Inflammatory macrophage treated with lipopolysaccharide for 1 hour (primary cell): ENCODE measurements around the gene LRRC3.

Experiments used
- DNase-seq, 2 donors: peaks; one replicate each; pipeline ENCODE4 v3.0.0-alpha.2; 2020 to 2022

LRRC3 gene

GRCh38 chr21:44424608-44425306 is 30.6 kb upstream of the LRRC3 start:
- DNase-seq, result no peak

- DNase-seq, result no peak
These were observed 29.9 kb upstream of the LRRC3 start for GRCh38 chr21:44425307-44425894.

GRCh38 chr21:44425895-44426662 is 29.2 kb upstream of the LRRC3 start:
- DNase-seq, result no peak

GRCh38 chr21:44426663-44427191 is 28.6 kb upstream of the LRRC3 start:
- no peak for DNase-seq

- no peak for DNase-seq
These were observed 27.8 kb upstream of the LRRC3 start for GRCh38 chr21:44427241-44428120.

- DNase-seq, result peak; percentile 29 to 37
These were observed 26.9 kb upstream of the LRRC3 start for GRCh38 chr21:44428281-44428960.

- DNase-seq, result no peak
These were observed 25.4 kb upstream of the LRRC3 start for GRCh38 chr21:44429894-44430293.

GRCh38 chr21:44431300-44431699 is 24.0 kb upstream of the LRRC3 start:
- DNase-seq, result no peak

- DNase-seq, result no peak
These were observed 22.2 kb upstream of the LRRC3 start for GRCh38 chr21:44432841-44433790.

- no peak for DNase-seq
These were observed 21.3 kb upstream of the LRRC3 start for GRCh38 chr21:44433791-44434567.

GRCh38 chr21:44434568-44434925 is 20.8 kb upstream of the LRRC3 start:
- no peak for DNase-seq

GRCh38 chr21:44434936-44435635 is 20.2 kb upstream of the LRRC3 start:
- no peak for DNase-seq

GRCh38 chr21:44436111-44436611 is 19.1 kb upstream of the LRRC3 start:
- DNase-seq, result no peak

- no peak for DNase-seq
These were observed 18.4 kb upstream of the LRRC3 start for GRCh38 chr21:44436958-44437357.

GRCh38 chr21:44437371-44437695 is 18.0 kb upstream of the LRRC3 start:
- no peak for DNase-seq

GRCh38 chr21:44437696-44438431 is 17.4 kb upstream of the LRRC3 start:
- no peak for DNase-seq

- DNase-seq, result no peak
These were observed 16.6 kb upstream of the LRRC3 start for GRCh38 chr21:44438531-44439210.

GRCh38 chr21:44439211-44439600 is 16.1 kb upstream of the LRRC3 start:
- DNase-seq, result no peak
